ENCODE data around the gene EIF5.

GRCh38 chr14:103386713-103387329, 52.8 kb downstream of the EIF5 start:
- TF ChIP-seq, protein P1, sequence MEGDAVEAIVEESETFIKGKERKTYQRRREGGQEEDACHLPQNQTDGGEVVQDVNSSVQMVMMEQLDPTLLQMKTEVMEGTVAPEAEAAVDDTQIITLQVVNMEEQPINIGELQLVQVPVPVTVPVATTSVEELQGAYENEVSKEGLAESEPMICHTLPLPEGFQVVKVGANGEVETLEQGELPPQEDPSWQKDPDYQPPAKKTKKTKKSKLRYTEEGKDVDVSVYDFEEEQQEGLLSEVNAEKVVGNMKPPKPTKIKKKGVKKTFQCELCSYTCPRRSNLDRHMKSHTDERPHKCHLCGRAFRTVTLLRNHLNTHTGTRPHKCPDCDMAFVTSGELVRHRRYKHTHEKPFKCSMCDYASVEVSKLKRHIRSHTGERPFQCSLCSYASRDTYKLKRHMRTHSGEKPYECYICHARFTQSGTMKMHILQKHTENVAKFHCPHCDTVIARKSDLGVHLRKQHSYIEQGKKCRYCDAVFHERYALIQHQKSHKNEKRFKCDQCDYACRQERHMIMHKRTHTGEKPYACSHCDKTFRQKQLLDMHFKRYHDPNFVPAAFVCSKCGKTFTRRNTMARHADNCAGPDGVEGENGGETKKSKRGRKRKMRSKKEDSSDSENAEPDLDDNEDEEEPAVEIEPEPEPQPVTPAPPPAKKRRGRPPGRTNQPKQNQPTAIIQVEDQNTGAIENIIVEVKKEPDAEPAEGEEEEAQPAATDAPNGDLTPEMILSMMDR (IDR thresholded peaks at IDR 0.05; ENCODE audit: poor library complexity) = no peak
- TF ChIP-seq EZH2 (IDR thresholded peaks at IDR 0.05; ENCODE audit: borderline replicate concordance) = no peak

Measured in hepatocyte (in vitro differentiated cells).